Measurements from ENCODE around the gene NPTX1. TPM values are rescaled to one million over a fixed set of nuclear protein-coding genes. Genes with fewer than 3 reads are reported as not detected.

NPTX1 gene
- total RNA-seq, 1 experiment from 2014 or later: 2.0 TPM

- DNase-seq (ENCODE audit: low read depth): peak; percentile 26
These were observed 28.4 kb upstream of the NPTX1 start for GRCh38 chr17:80504686-80505413.

DNA sequence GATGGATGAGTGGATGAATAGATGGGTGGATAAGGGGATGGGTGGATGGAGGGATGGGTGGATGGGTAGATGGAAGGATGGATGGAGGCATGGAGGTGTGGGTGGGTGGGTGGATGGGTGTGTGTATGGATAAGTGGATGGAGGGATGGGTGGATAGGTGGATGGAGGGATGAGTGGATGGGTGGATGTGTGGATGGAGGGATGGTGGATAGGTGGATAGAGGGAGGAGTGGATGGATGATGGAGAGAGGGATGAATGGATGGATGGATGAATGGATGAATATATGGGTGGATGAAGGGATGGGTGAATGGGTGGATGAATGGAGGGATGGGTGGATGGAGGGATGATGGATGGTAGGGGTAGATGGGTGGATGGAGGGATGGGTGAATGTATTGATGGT is 27.5 kb upstream of the NPTX1 start:
- no peak for DNase-seq (ENCODE audit: low read depth)

DNA sequence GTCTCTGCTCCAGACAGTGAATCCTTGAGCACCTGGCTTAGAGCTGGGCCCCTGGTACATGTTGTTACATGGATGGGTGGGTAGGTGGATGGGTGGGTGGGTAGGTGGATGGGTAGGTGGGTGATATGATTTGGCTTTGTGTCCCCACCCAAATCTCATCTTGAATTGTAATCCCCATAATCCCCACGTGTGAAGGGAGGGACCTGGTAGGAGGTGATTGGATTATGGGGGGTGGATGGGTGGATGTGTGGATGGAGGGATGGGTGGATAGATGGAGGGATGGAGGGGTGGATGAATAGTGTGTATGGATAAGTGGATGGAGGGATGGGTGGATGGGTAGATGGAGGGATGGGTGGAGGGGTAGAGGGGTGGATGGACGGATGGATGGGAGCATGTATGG is 26.6 kb upstream of the NPTX1 start:
- no peak for DNase-seq (ENCODE audit: low read depth)

- no peak for DNase-seq (ENCODE audit: low read depth)
These were observed 26.1 kb upstream of the NPTX1 start for GRCh38 chr17:80502578-80502877.

GRCh38 chr17:80501741-80502577 is 25.6 kb upstream of the NPTX1 start:
- DNase-seq (ENCODE audit: low read depth): peak; percentile 37

DNA sequence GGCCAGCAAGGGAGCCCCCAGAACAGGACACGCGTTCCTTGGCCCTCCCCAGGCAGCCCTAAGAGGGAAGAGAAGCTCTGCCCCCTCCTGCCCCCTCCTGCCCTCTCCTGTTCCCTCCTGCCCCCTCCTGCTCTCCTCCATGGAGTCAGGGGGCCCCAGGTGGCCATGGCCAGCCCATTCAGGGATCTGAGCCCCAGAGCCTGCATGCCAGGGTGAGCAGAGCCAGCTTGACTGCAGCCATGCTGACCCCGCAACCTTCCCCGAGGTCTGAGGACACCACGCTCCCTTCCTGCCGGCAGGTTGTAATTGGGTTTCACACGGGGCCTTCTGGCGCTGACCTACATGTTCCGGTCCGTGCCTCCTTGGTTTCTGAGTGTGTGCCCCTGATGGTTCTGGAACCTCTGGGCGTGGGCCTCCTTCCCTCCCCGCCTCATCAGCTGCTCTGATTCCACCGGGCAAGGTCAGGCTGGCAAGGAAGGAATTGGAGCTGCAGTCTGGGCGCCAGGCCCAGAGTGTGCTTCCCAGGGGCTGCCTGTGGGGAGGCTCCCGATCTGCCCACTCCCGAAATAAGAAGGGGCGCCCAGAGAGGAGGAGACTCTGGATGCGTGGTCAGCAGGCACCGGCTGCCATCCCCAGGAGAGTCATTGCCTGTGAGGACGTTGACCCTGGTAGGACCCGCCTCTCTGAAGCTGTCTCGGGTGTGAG is 23.7 kb upstream of the NPTX1 start:
- DNase-seq (ENCODE audit: low read depth): no peak

DNA sequence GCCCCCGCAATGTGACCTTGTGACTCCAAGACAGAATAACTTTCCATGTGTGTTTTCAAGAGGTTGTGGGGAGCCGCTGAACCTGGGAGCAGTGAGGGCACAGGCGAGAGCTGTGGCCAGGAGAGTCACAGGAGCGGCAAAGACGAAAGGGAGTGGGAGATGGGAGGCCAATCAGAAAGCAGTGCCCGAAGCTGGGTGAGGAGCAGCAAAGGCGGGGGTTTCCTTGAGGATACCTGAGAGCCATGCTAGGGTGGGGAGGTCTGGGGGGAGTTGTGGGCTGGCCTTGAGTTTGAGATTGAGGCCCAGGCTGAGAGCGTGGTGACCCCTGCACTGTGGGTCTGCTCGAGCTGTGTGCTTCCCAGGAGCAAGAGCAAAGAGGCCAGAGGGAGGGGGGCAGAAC is 23.2 kb upstream of the NPTX1 start:
- no peak for DNase-seq (ENCODE audit: low read depth)

DNA sequence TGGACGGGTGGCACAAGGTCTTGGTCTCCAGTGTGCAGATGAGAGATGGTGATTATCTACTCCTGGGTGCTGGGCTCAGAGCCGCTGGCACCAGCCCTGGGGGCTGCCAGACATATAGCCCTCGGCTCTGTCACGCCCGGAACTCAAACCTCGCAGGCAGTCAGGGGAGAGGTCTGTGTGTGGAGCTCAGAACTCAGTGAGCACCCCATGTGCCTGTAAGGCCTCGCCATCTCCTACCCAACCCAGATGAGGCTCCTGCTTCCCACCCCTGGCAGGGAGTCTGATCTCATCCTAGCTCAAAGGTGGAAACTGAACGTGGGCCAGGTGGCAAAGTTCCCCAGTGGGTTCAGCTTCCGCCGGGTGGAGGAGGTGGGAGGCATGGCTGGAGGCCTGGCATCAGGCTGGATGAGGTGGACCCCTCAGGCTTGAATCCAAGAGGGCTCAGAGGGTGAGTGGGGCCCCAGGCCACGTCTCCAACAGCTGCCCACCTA is 22.6 kb upstream of the NPTX1 start:
- no peak for DNase-seq (ENCODE audit: low read depth)

- DNase-seq (ENCODE audit: low read depth): peak; percentile 40
These were observed 22.0 kb upstream of the NPTX1 start for GRCh38 chr17:80498242-80498919.

DNA sequence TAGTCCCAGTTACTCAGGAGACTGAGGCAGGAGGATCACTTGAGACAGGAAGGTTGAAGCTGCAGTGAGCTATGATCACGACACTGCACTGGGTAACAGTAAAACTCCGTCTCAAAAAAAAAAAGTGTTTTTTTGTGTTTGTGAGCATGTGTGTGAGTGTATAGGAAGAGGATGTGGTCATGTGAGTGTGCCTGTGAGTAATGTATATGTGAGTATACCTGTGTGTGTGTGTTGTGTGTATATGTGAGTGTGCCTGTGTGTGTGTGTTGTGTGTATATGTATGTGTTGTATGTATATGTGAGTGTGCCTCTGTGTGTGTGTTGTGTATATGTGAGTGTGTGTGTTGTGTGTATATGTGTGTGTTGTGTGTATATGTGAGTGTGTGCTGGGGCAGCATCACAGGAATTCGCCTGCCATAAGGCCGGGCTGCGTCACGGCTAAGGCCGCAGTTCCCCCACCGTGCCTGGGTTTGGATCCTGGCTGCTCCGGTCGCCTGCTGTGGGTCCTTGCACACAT is 21.4 kb upstream of the NPTX1 start:
- no peak for DNase-seq (ENCODE audit: low read depth)

- no peak for DNase-seq (ENCODE audit: low read depth)
These were observed 18.1 kb upstream of the NPTX1 start for GRCh38 chr17:80494547-80494946.

- DNase-seq (ENCODE audit: low read depth): no peak
These were observed 16.1 kb upstream of the NPTX1 start for GRCh38 chr17:80492343-80493136.

GRCh38 chr17:80491478-80492342 is 15.3 kb upstream of the NPTX1 start:
- DNase-seq (ENCODE audit: low read depth): no peak

- no peak for DNase-seq (ENCODE audit: low read depth)
These were observed 11.1 kb upstream of the NPTX1 start for GRCh38 chr17:80487511-80487910.

GRCh38 chr17:80486692-80487091 is 10.3 kb upstream of the NPTX1 start:
- DNase-seq (ENCODE audit: low read depth): no peak

DNA sequence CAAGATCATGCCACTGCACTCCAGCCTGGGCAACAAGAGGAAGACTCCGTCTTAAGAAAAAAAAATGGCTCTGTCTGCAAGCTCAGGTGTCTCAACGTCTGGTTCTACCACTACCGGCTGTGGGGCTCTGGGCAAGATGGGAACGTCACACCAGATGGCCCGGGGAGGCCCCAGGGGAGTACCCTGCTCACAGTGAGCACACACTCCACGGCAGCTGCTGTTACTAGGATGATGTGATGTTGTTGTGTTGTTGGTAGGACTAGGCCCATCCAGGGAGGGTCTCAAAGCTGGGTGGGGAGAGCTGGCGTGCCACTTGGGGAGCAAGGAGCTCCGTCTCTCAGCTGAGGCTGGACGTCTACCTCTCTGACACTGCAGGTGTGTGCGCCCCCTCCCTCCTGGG is 9.4 kb upstream of the NPTX1 start:
- DNase-seq (ENCODE audit: low read depth): no peak

- peak; percentile 38 for DNase-seq (ENCODE audit: low read depth)
These were observed 6.3 kb upstream of the NPTX1 start for GRCh38 chr17:80482555-80483308.

GRCh38 chr17:80482058-80482318 is 5.6 kb upstream of the NPTX1 start:
- no peak for DNase-seq (ENCODE audit: low read depth)

DNA sequence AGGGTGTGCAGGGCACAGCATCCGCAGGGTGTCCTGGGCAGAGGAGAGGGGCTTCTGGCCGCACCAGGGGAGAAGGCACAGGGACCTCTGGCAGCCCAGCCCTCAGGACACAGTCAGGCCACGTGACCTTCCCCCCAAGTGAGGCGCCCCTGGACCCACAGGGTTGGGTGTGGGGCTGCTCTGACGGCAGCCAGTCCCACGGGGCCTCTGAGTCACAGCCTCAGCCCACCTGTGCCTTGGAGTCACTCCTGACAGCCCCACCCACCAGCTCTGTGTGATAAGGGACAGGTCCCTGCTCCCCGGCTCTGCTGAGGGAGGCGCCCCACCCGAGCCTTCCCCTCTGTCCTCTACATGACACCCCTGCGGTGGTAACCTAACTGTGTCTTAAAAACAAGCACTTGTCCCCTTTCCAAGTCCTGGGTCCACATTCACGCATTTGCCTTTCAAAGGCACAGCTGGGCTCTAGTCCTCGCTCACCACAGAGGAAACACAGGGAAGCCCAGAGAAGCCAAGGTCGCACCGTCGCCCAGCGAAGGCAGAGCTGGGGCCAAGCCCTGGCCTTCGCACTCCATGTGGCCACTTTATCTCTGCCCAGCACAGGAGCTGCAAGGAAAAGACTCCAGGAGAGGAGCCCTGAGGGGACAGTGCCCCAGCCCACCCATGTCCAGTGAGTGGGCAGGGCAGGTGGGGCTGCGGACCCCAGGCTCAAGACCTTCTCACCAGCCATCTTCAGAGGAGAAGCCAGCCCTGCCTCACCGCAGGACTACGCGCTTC is 5.1 kb upstream of the NPTX1 start:
- no peak for DNase-seq (ENCODE audit: low read depth)

All from M059J (cell line).